Pericardium fibroblast (primary cell): ENCODE results near the gene UBL5. TPM values are rescaled to one million over a fixed set of nuclear protein-coding genes. Genes with fewer than 3 reads are reported as not detected.

ENCODE experiments used
- total RNA-seq: library from RNA; depleted of rRNA; stranded (reverse); fragments of >200 nt; gene quantifications from 2 replicates; pipeline ENCODE4 v1.2.3, GENCODE V29; 2015

The UBL5 gene
- total RNA-seq = 339 and 624 TPM in 2 replicates

DNA sequence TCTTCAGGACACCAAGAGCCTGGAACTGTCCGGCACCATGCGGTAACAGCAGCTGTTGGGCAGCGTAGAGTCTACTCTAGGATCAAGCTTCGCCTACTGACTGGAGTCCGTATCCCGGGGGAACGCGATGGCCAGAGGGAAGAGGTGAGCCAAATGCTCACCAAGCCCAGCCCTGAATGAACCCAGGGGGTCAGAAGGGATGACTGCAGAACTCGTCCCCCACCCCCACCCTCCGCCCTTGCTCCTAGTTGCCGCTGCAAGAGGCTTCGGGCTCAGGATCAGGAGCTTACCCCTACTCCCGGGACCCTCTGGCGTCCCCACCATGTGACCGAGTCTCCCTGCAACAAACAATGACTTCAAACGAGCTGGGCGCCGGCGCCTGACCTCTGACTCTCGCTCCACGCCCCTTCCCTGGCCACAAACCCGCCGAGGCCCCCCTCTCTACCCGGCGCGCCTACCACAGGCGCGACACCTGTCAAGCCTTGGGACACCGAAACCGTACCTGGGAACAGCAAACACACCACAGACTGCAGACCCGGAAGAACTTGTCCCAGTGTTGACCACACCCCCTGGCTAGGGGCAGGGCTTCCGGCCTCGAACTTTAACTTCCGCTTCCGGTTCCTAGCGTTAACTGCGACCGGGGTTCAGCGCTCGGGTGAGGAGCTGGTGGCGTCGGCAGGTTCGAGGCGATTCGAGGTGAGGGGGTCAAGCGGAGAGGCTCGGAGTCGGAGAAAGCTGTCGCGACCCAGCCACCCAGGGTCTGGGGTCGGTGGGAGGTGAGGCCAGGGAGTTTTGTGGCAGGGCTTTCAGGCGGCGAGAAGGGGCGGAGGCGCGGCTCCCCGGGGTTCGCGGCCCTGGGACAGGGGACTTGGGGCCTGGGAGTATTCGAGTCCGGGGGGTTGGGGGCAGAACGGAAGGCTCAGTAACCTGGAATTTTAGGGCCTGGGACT lies at the start of gene UBL5:
Gene UBL5 (plus strand): TSS at position 630 of the 950 bp plus-strand sequence. CDS start 420 bp downstream, outside the sequence.

GRCh38 chr19:9818734-9819595 lies 8.8 kb upstream of the UBL5 start, which contains the start of gene FBXL12:
Gene FBXL12, minus strand, starts transcription at chr19:9819079. Its CDS starts 266 bp downstream, at chr19:9818813.

DNA sequence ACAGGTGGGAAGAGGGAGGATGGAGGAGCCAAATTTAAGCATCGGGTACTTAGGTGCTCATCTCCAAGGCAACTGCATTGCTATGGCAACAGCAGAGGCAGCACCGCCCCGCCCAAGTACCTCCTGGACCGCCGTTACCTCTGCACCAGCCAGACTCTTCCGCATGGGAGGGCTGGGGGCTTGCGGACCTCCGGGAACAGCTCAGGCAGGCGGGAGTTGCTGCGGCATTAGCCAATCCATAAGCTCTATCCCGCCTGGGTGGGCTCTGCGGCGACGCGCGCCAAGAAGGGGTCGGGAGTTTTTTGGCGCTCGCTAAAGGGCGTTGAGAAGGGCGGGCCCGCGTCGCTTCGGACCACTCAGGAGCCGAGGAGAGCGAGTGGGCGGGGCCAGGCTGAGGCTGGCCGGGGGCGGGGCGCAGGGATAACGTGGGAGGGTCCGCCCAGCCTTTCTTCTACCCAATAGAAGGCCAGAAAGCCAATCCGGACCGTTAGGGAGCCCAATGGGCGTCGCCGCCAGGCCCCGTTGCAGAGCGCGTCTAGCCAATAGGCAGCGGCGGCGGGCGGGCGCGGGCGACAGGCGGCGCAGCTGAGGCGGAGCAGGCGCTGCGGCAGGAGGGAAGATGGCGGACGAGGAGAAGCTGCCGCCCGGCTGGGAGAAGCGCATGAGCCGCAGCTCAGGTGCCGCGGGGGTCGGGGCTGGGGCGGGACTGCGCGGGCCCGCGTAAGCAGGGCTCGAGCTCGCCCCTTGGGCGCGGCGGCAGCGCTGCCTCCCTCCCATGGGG lies 7.2 kb downstream of the UBL5 start, which contains the start of gene PIN1:
Gene PIN1 (plus strand): TSS at position 593 of the 781 bp plus-strand sequence. CDS start 27 bp downstream, at position 620.

Other genes with a start within 250 kb of the UBL5 start
- gene ZNF121, start 243.4 kb upstream of the UBL5 start, total RNA-seq = 11.9 and 19.8 TPM in 2 replicates
- gene ZNF561, start 206.7 kb upstream of the UBL5 start, total RNA-seq = 14.4 and 18.2 TPM in 2 replicates
- gene ZNF562, start 152.8 kb upstream of the UBL5 start, total RNA-seq = 9.4 and 21.6 TPM in 2 replicates
- 9.5 and 10.0 TPM in 2 replicates for gene ZNF846, start 59.2 kb upstream of the UBL5 start, total RNA-seq
- gene FBXL12, start 8.8 kb upstream of the UBL5 start, total RNA-seq = 26.5 and 28.7 TPM in 2 replicates
- gene PIN1, start 7.4 kb downstream of the UBL5 start, total RNA-seq = 89.6 and 110 TPM in 2 replicates
- gene OLFM2, start 108.6 kb downstream of the UBL5 start, total RNA-seq = 9.3 and 11.3 TPM in 2 replicates
- gene COL5A3, start 182.6 kb downstream of the UBL5 start, total RNA-seq = 31.9 and 41.2 TPM in 2 replicates
- not detected in 2 replicates for gene RDH8, start 185.6 kb downstream of the UBL5 start, total RNA-seq